ENCODE data around the gene CCDC51. TPM values are rescaled to one million over a fixed set of nuclear protein-coding genes. Genes with fewer than 3 reads are reported as not detected.

CCDC51 gene
- polyA plus RNA-seq, 4 donors = 11.1 to 22.6 (median 21.7) TPM

GRCh38 chr3:48411606-48412374 is 28.1 kb downstream of the CCDC51 start:
- Histone ChIP-seq H3K9me3 (ENCODE audit: control insufficient read depth in 2 of 2, insufficient read depth in 1 of 2, low read depth in 1 of 2, low read length in 1 of 2) (no peaks in the 10 kb centered on the region), H3K4me3 (ENCODE audit: low read depth in 1 of 3, low read length in 3 of 3) (no peak overlapping the region), H3K4me1 (ENCODE audit: control insufficient read depth in 3 of 3, insufficient read depth in 2 of 3, low read depth in 1 of 3, low read length in 2 of 3) (no peaks in the 10 kb centered on the region), H3K27ac (ENCODE audit: low read depth in 1 of 3, low read length in 2 of 3) (no peak overlapping the region), H3K36me3 (ENCODE audit: control insufficient read depth in 3 of 3, insufficient read depth in 2 of 3, low read depth in 1 of 3, low read length in 3 of 3) (peaks cover 3 to 98% (median 16%) of the 10 kb centered on the region in 3 donors), H3K27me3 (ENCODE audit: control insufficient read depth in 3 of 3, insufficient read depth in 3 of 3, low read length in 3 of 3) (no peaks in the 10 kb centered on the region)
- FAIRE-seq (no peak), DNase-seq (no peak)
- WGBS, 3 donors = 88 to 90% (median 89%) methylated on average over 11 of the region's 11 CpGs

- H3K36me3 ChIP-seq (ENCODE audit: control insufficient read depth in 3 of 3, insufficient read depth in 2 of 3, low read depth in 1 of 3, low read length in 3 of 3) = peaks cover 3 to 98% (median 16%) of the 10 kb centered on the region in 3 donors
- no peaks in the 10 kb centered on the region for H3K4me1 ChIP-seq (ENCODE audit: control insufficient read depth in 3 of 3, insufficient read depth in 2 of 3, low read depth in 1 of 3, low read length in 2 of 3)
- no peak overlapping the region for H3K27ac ChIP-seq (ENCODE audit: low read depth in 1 of 3, low read length in 2 of 3)
- H3K9me3 ChIP-seq (ENCODE audit: control insufficient read depth in 2 of 2, insufficient read depth in 1 of 2, low read depth in 1 of 2, low read length in 1 of 2) = no peaks in the 10 kb centered on the region
- no peaks in the 10 kb centered on the region for H3K27me3 ChIP-seq (ENCODE audit: control insufficient read depth in 3 of 3, insufficient read depth in 3 of 3, low read length in 3 of 3)
- H3K4me3 ChIP-seq (ENCODE audit: low read depth in 1 of 3, low read length in 3 of 3) = no peak overlapping the region
- 91 to 94% (median 92%) methylated on average over 9 of the region's 9 CpGs for WGBS, 3 donors
- no peak for DNase-seq
- FAIRE-seq = no peak
Measured at GRCh38 chr3:48411041-48411588, 28.8 kb downstream of the CCDC51 start.

- no peak for DNase-seq
- peaks cover 3 to 98% (median 16%) of the 10 kb centered on the region in 3 donors for H3K36me3 ChIP-seq (ENCODE audit: control insufficient read depth in 3 of 3, insufficient read depth in 2 of 3, low read depth in 1 of 3, low read length in 3 of 3)
Measured at GRCh38 chr3:48410205-48411040, 29.5 kb downstream of the CCDC51 start.

GRCh38 chr3:48409291-48410201 is 30.4 kb downstream of the CCDC51 start:
- Histone ChIP-seq H3K4me1 (ENCODE audit: control insufficient read depth in 3 of 3, insufficient read depth in 2 of 3, low read depth in 1 of 3, low read length in 2 of 3) (no peaks in the 10 kb centered on the region), H3K9me3 (ENCODE audit: control insufficient read depth in 2 of 2, insufficient read depth in 1 of 2, low read depth in 1 of 2, low read length in 1 of 2) (no peaks in the 10 kb centered on the region), H3K27ac (ENCODE audit: low read depth in 1 of 3, low read length in 2 of 3) (no peak overlapping the region), H3K4me3 (ENCODE audit: low read depth in 1 of 3, low read length in 3 of 3) (no peak overlapping the region), H3K27me3 (ENCODE audit: control insufficient read depth in 3 of 3, insufficient read depth in 3 of 3, low read length in 3 of 3) (no peaks in the 10 kb centered on the region), H3K36me3 (ENCODE audit: control insufficient read depth in 3 of 3, insufficient read depth in 2 of 3, low read depth in 1 of 3, low read length in 3 of 3) (peaks cover under 1 to 98% (median 17%) of the 10 kb centered on the region in 3 donors)
- 90 to 92% (median 91%) methylated on average over 27 to 31 of the region's 31 CpGs for WGBS, 3 donors
- DNase-seq (no peak), FAIRE-seq (no peak)

More at GRCh38 chr3:48410205-48411040, 29.5 kb downstream of the CCDC51 start:
- Histone ChIP-seq H3K4me1 (ENCODE audit: control insufficient read depth in 3 of 3, insufficient read depth in 2 of 3, low read depth in 1 of 3, low read length in 2 of 3) (no peaks in the 10 kb centered on the region), H3K27me3 (ENCODE audit: control insufficient read depth in 3 of 3, insufficient read depth in 3 of 3, low read length in 3 of 3) (no peaks in the 10 kb centered on the region), H3K4me3 (ENCODE audit: low read depth in 1 of 3, low read length in 3 of 3) (no peak overlapping the region), H3K9me3 (ENCODE audit: control insufficient read depth in 2 of 2, insufficient read depth in 1 of 2, low read depth in 1 of 2, low read length in 1 of 2) (no peaks in the 10 kb centered on the region), H3K27ac (ENCODE audit: low read depth in 1 of 3, low read length in 2 of 3) (no peak overlapping the region)
- no peak for FAIRE-seq
- WGBS, 3 donors = 92 to 93% (median 93%) methylated on average over 15 to 16 of the region's 16 CpGs

GRCh38 chr3:48408823-48409281 is 31.1 kb downstream of the CCDC51 start:
- no peak for FAIRE-seq
- Histone ChIP-seq H3K4me1 (ENCODE audit: control insufficient read depth in 3 of 3, insufficient read depth in 2 of 3, low read depth in 1 of 3, low read length in 2 of 3) (no peaks in the 10 kb centered on the region), H3K27ac (ENCODE audit: low read depth in 1 of 3, low read length in 2 of 3) (no peak overlapping the region), H3K36me3 (ENCODE audit: control insufficient read depth in 3 of 3, insufficient read depth in 2 of 3, low read depth in 1 of 3, low read length in 3 of 3) (peaks cover 0 to 98% (median 20%) of the 10 kb centered on the region in 3 donors), H3K9me3 (ENCODE audit: control insufficient read depth in 2 of 2, insufficient read depth in 1 of 2, low read depth in 1 of 2, low read length in 1 of 2) (no peaks in the 10 kb centered on the region), H3K4me3 (ENCODE audit: low read depth in 1 of 3, low read length in 3 of 3) (no peak overlapping the region), H3K27me3 (ENCODE audit: control insufficient read depth in 3 of 3, insufficient read depth in 3 of 3, low read length in 3 of 3) (no peaks in the 10 kb centered on the region)
- 85 to 91% (median 85%) methylated on average over 4 of the region's 4 CpGs for WGBS, 3 donors
- no peak for DNase-seq

- Histone ChIP-seq H3K27ac (ENCODE audit: low read depth in 1 of 3, low read length in 2 of 3) (no peak overlapping the region), H3K36me3 (ENCODE audit: control insufficient read depth in 3 of 3, insufficient read depth in 2 of 3, low read depth in 1 of 3, low read length in 3 of 3) (peaks cover 0 to 98% (median 21%) of the 10 kb centered on the region in 3 donors), H3K4me1 (ENCODE audit: control insufficient read depth in 3 of 3, insufficient read depth in 2 of 3, low read depth in 1 of 3, low read length in 2 of 3) (no peaks in the 10 kb centered on the region), H3K4me3 (ENCODE audit: low read depth in 1 of 3, low read length in 3 of 3) (no peak overlapping the region), H3K9me3 (ENCODE audit: control insufficient read depth in 2 of 2, insufficient read depth in 1 of 2, low read depth in 1 of 2, low read length in 1 of 2) (no peaks in the 10 kb centered on the region), H3K27me3 (ENCODE audit: control insufficient read depth in 3 of 3, insufficient read depth in 3 of 3, low read length in 3 of 3) (no peaks in the 10 kb centered on the region)
- FAIRE-seq (no peak), DNase-seq (no peak)
- 84 to 91% (median 88%) methylated on average over 8 of the region's 8 CpGs for WGBS, 3 donors
Measured at GRCh38 chr3:48407542-48408099, 32.3 kb downstream of the CCDC51 start.

GRCh38 chr3:48406443-48407431 is 33.2 kb downstream of the CCDC51 start:
- FAIRE-seq = no peak
- Histone ChIP-seq H3K4me1 (ENCODE audit: control insufficient read depth in 3 of 3, insufficient read depth in 2 of 3, low read depth in 1 of 3, low read length in 2 of 3) (no peaks in the 10 kb centered on the region), H3K4me3 (ENCODE audit: low read depth in 1 of 3, low read length in 3 of 3) (no peak overlapping the region), H3K27ac (ENCODE audit: low read depth in 1 of 3, low read length in 2 of 3) (no peak overlapping the region), H3K36me3 (ENCODE audit: control insufficient read depth in 3 of 3, insufficient read depth in 2 of 3, low read depth in 1 of 3, low read length in 3 of 3) (peaks cover 0 to 95% (median 16%) of the 10 kb centered on the region in 3 donors), H3K27me3 (ENCODE audit: control insufficient read depth in 3 of 3, insufficient read depth in 3 of 3, low read length in 3 of 3) (no peaks in the 10 kb centered on the region), H3K9me3 (ENCODE audit: control insufficient read depth in 2 of 2, insufficient read depth in 1 of 2, low read depth in 1 of 2, low read length in 1 of 2) (no peaks in the 10 kb centered on the region)
- DNase-seq = no peak
- 84 to 88% (median 86%) methylated on average over 18 of the region's 18 CpGs for WGBS, 3 donors
